Choroid plexus epithelial cell (primary cell): ENCODE data around the gene MKX.

ENCODE experiments used
- DNase-seq: peaks from one replicate; pipeline ENCODE4 v3.0.0-alpha.2; 2010; ENCODE audit warnings: low read depth
- H3K4me3 ChIP-seq: 2 replicates; pipeline ENCODE4 v1.5.1; 2011; ENCODE audit warnings: low read depth, mild to moderate bottlenecking, control low read depth, low read length, moderate library complexity
- CTCF ChIP-seq: conservative IDR thresholded peaks from 2 replicates; pipeline ENCODE4 v1.5.1; 2011; ENCODE audit warnings: low read depth, mild to moderate bottlenecking, control low read depth, inconsistent platforms, low read length, moderate library complexity

The MKX gene

DNA sequence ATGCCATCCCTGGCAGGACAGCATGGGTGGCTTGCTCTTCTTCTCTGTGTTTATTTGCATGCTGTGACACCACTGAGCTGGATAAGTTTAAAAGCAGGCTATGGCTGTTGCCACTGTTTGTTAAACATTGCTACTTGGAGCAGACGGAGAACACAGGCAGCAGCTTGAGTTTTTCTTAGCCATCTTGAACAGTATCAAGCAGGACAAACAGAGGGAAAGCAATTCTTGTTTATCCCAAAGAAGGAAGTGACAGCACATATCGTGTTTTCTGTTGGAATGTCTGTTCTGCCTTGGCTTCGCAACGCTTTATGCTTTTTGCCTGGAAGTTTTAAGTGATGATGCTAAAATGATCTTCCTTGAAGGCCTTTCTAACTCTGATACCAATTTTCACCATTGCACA is 73.8 kb downstream of the MKX start:
- TF ChIP-seq CTCF, result no peak
- no peak for DNase-seq
- H3K4me3 ChIP-seq, result no peak overlapping the region

DNA sequence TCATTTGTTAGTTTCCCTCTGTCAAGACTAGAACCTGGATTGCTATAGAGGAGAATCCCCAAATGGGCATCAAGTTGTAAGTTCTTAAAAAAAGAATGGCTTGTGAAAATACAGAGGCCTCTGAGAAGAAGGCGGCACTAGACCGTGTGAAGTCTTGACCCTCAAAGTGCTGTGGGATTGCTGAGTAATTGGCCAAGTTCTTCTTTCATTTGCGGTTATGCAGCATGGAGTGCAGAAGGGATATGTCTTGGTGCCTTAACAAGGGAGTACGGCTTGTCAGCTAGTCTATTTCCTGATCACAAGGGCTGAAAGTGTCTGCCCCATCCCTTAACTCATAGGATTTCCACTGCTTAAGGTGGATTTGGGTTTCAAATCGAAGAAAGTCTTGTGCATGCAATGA is 81.2 kb downstream of the MKX start:
- no peak overlapping the region for H3K4me3 ChIP-seq
- no peak for DNase-seq
- no peak for TF ChIP-seq CTCF

DNA sequence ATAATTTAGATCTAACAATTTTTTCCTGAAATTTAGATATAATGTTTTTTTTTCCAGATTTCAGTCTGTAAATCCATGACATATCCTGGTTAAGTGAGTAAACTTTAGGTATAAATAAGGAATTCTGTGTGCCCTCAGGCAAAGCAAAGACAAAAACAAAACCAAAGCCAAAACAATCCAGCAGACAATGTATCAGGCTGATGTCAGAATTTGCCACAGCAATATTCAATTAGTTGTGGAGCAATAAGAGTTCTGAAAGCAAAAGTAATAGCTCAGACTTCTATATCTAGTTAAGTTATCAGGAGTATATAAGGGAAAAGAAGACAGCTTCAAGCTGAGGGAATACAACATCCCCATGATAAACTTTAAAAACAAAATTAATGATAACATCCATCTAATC is 82.0 kb downstream of the MKX start:
- no peak for DNase-seq
- TF ChIP-seq CTCF, result no peak
- H3K4me3 ChIP-seq, result no peak overlapping the region

DNA sequence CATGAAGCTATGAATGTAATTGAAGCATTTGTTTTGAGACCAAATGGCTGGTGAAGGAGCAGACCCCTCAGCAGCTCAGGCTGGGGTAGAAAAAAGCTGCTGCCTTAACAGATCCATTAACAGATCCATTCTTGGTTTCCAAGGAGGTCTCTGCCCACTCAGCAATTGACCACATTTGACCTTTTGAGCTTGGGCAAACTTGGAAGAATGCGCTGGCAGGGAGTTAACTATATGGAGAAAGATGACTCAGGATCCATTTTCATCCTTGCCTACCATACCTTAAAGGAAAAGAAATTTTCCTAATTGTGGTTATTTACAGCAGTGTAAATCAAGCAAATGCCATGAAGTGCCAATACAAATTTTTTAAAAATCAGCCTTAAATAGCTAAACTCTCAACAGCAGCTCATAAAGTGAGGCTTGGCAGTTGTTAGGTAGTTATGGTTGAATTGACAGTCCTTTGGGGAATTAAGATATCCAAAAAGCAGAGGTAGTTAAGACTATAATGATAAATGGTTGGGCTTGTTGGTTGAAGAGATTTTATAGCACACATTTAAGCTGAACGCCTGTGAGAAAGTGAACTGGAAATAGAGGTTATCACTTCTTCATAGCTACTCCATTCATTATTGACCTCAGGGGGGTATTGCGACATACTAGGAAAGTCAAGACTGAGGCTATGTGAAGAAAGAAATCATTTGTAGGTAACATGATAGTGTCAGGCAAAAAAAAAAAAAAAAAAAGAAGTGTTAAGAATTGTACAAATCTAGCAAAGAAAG is 83.9 kb downstream of the MKX start:
- DNase-seq, result no peak
- H3K4me3 ChIP-seq, result no peak overlapping the region
- no peak for TF ChIP-seq CTCF

GRCh38 chr10:27660711-27661110 is 84.9 kb downstream of the MKX start:
- DNase-seq, result no peak
- no peak overlapping the region for H3K4me3 ChIP-seq
- TF ChIP-seq CTCF, result no peak

DNA sequence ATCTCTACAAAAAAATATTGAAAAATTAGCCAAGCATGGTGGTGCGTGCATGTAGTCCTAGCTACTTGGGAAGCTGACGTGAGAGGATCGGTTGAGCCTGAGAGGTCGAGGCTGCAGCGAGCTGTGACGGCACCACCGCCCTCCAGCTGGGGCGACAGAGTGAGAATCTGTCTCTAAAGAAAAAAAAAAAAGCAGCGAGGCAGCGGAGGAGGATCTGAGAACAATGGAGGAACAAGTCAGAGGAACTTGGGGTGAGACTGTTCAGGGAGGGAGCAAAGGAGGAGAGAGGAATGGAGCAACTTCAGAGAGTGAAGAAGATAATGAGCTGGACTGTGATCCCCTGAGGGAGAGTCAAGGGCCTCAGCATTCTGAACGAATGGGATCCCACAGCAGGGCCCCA is 85.4 kb downstream of the MKX start:
- H3K4me3 ChIP-seq, result no peak overlapping the region
- DNase-seq, result no peak
- TF ChIP-seq CTCF, result no peak

DNA sequence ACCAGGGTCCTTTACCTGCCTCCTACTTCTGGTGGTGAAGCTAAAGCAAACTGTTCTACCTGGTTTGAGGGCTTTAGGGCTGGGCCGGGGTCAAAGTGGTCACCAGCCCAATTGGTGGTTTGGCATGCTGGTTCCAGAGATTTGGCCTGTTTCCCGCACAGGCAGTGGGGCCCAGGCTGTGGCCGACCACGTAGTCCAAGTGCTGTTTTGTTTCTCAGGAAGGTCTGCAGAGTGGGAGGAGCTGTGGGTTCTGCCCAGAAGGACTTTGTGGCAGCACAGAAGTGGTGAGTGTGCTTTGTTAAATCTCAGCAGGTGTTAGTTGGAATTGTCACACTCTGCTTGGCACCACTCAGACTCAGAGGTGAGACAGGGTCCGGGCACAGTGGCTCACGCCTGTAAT is 85.8 kb downstream of the MKX start:
- no peak overlapping the region for H3K4me3 ChIP-seq
- no peak for TF ChIP-seq CTCF
- no peak for DNase-seq
